D721Med (cell line): ENCODE data around the gene ZNF653.
A peak's percentile ranks its signal among the peaks of the same experiment; 100 is the strongest.

Experiments used
- DNase-seq: peaks from one replicate; pipeline ENCODE4 v3.0.0; 2011; ENCODE audit warnings: low spot score; ENCODE audit not compliant: insufficient read length
- FAIRE-seq: peaks from 2 replicates; lab custom pipeline; 2011; peaks lifted over from hg19 to GRCh38; lab: Jason Lieb, UNC
- TF ChIP-seq, protein P1 (sequence below): IDR thresholded peaks from 2 replicates; pipeline ENCODE4 v1.5.1; 2012; ENCODE audit warnings: mild to moderate bottlenecking, control low read depth; ENCODE audit not compliant: insufficient read depth; ENCODE audit errors: missing control alignments

ZNF653 gene

DNA sequence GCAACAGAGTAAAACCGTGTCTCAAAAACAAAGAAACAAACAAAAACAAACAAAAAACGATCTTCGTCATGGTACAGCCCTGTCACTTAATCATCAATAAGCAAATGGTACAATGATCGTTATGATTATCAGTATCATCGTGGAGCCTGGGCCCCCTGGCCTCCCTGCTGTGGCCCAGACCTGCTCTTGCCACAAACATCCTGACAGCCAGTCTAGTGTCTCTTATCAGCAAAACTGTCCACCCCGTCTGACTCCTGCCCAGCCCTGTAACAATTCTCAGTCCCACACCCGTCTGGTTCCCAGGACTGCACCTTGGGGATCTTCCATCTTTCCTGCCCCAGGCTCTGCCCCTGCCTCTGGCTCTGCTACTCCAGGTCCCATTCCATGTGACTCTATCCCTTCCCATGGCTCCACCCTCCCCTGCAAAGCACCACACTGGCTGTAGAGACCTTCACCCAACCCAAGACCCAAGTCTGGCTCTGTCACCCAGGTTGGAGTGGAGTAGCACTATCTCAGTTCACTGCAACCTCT, 5.7 kb downstream of the ZNF653 start:
- no peak for FAIRE-seq
- TF ChIP-seq, protein P1, sequence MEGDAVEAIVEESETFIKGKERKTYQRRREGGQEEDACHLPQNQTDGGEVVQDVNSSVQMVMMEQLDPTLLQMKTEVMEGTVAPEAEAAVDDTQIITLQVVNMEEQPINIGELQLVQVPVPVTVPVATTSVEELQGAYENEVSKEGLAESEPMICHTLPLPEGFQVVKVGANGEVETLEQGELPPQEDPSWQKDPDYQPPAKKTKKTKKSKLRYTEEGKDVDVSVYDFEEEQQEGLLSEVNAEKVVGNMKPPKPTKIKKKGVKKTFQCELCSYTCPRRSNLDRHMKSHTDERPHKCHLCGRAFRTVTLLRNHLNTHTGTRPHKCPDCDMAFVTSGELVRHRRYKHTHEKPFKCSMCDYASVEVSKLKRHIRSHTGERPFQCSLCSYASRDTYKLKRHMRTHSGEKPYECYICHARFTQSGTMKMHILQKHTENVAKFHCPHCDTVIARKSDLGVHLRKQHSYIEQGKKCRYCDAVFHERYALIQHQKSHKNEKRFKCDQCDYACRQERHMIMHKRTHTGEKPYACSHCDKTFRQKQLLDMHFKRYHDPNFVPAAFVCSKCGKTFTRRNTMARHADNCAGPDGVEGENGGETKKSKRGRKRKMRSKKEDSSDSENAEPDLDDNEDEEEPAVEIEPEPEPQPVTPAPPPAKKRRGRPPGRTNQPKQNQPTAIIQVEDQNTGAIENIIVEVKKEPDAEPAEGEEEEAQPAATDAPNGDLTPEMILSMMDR: no peak
- no peak for DNase-seq

DNA sequence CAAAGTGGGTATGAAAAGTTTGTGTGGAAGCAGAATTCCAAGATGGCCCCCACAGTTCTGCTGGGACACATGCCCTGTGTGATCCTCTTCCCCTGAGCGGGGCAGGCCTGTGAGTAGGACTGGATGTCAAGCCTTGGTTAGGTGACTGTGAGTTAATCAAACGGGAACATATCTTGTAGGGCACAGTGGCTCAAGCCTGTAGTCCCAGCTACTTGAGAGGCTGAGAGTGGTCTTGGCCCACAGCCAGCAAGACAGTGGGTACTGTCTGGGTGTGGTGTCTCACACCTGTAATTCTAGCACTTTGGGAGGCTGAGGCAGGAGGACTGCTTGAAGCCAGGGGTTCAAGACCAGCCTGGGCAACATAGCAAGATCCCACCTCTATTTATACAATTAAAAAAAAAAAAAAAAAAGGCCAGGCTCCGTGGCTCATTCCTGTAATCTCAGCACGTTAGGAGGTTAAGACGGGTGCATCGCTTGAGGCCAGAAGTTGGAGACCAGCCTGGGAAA, 6.4 kb downstream of the ZNF653 start:
- no peak for FAIRE-seq
- no peak for DNase-seq
- TF ChIP-seq, protein P1: no peak

DNA sequence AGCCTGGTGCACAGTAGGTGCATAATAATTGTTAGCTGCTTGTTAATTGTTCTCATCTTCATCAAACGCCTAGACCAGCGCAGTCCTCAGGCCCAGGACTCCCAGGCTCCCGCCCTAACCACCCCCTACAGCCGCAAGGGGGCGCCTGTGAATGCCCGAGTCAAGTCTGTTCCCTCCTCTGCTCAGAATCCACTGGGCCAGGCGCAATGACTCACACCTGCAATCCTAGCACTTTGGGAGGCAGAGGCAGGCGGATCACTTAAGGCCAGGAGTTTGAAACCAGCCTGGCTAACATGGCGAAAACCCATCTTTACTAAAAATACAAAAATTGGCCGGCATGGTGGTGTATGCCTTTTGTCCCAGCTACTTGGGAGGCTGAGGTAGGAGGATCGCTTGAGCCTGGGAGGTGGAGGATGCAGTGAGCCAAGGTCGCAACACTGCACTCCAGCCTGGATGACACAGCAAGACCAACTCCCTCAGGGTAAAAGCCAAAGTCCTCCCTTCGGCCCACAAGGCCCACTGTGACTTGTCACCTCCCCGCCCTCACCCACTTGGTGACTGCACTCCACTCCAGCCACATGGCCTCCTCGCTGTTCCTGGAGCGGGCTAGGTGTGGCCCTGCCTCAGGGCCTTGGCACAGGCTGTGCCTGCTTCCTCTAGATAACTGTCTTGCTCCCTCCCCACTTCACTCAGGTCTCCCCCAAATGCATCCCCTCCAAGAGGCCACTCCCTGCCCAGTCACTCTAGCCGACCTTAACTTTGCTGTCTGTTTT, 9.1 kb downstream of the ZNF653 start:
- DNase-seq (peak; percentile 58), FAIRE-seq (no peak)
- TF ChIP-seq, protein P1: peak; percentile 55

DNA sequence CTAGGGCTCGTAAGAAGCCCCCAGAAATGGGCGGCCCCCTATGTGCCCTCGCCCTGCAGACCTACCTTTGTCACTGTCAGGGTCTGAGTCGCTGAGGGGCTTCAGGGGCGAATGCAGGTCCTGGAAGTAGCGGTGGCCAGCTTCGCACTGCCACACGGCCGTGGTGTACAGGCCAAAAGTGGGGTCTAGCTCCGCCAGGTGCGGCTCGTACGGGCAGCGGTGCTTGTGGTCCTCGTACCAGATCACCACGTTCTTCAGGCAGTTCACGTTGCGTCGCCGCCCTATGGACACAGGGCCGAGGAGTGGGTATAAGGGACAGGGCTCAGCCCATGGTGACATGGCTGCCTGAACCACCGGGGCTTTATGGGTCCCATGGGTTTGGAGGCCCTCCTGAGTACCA, 9.8 kb downstream of the ZNF653 start:
- FAIRE-seq (no peak), DNase-seq (no peak)
- TF ChIP-seq, protein P1: no peak

DNA sequence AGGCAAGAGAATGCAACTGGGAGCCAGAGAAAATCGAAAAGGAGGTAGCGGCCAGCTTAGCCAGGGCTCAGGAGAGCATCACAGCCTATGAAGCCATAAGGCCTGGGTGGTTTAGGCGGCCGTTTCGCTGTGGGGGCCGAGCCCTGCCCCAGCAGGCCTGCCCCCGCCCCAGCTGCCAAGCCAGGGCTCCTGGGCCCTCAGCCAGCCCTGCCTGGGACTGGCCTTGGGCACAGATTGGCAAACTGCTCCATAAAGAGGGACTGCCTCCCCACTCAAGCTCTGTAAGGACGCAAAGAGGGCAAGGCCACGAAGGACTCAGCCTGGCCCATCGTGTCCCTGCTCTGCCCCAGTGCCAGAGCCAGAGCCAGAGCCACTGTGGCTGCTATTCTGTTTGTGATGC, 10.2 kb downstream of the ZNF653 start:
- FAIRE-seq: no peak
- DNase-seq: no peak
- TF ChIP-seq, protein P1: no peak

DNA sequence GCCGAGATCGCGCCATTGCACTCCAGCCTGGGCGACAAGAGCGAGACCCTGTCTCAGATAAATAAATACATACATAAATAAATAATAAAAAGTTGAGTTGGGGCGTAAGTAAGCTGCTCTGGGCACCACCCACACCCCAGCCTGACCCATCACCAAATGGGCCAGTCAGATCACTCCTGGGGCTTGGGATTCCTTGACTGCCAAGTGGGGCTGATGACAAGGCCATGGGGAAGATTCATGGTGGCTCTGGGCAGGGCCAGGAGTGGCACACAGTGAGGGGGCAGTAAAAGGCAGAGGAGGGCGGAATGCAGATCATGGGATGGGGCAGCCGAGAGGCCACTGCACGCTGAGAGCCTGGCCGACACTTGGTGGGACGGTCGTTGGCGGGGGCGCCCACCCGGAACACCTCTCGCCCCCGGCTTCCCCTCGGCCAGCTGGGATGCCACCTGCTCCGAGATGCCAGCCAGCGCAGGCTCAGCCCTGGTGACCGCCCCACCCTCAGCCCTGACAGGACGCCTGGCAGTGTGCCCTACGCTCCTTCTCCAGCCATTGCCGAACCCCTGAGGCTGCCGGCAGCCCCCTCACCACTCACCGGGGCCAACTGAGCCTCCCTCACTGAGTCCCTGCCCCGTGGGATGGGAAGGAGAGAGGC, 10.9 kb downstream of the ZNF653 start:
- TF ChIP-seq, protein P1: no peak
- DNase-seq (no peak), FAIRE-seq (no peak)

DNA sequence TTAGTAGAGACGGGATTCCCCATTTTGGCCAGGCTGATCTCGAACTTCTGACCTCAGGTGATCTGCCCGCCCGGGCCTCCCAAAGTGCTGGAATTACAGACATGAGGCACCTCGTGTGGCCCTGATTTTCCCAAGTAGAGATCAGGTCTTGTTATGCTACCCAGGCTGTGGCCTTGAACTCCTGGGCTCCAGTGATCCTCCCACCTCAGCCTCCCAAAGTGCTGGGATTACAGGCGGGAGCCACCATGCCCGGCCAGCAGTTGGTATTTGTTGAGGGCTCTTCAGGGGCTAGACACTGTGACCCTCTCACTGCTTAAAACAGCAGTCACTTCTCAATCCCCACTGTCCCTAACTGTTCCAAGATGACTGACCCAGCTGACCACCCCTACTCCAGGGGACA, 16.3 kb downstream of the ZNF653 start:
- TF ChIP-seq, protein P1: no peak
- FAIRE-seq: no peak
- no peak for DNase-seq
